NCI-H69 (cell line): ENCODE measurements around the gene HOXB1.
"Not testable (repeated sequence)": the region's sequence is repeated elsewhere in the genome, so short reads cannot be mapped to it uniquely, and the experiment has no call there.

Source experiments
- DNase-seq: peaks from one replicate; lab custom pipeline; 2025; lab: John Stamatoyannopoulos, UW

The HOXB1 gene

DNA sequence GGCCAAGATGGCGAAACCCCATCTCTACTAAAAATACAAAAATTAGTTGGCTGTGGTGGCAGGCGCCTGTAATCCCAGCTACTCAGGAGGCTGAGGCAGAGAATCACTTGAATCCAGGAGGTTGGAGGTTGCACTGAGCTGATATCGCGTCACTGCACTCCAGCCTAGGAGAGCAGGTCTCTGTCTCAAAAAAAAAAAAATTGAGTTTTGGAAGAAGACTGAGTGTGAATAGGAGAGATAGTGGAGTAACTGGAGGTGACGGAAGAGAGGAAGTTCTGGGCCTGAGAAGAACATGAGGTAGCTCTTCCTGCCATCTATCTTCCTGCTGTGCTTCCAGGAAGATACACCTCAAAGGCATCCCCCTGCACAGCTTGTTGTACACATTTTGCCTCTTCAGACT lies 11.4 kb downstream of the HOXB1 start:
- DNase-seq: no peak

DNA sequence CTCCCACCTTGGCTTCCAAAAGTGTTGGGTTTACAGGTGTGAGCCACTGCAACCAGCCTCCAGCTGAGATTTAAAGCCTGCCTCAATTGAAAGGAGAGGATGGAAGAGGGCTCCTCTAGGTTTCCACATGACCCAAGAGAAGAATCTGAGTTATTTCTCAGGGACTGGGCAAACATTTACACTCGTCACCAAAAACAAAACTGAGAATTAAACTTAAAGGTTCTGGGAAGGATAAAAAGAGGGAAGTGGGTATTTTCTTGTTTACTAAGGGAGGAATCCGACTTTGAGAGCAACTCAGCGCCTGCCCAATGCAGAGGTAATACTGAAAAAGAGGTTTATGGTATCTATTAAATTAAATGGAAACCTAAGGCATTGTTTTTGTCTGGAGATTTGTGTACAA lies 13.3 kb downstream of the HOXB1 start:
- no peak for DNase-seq

DNA sequence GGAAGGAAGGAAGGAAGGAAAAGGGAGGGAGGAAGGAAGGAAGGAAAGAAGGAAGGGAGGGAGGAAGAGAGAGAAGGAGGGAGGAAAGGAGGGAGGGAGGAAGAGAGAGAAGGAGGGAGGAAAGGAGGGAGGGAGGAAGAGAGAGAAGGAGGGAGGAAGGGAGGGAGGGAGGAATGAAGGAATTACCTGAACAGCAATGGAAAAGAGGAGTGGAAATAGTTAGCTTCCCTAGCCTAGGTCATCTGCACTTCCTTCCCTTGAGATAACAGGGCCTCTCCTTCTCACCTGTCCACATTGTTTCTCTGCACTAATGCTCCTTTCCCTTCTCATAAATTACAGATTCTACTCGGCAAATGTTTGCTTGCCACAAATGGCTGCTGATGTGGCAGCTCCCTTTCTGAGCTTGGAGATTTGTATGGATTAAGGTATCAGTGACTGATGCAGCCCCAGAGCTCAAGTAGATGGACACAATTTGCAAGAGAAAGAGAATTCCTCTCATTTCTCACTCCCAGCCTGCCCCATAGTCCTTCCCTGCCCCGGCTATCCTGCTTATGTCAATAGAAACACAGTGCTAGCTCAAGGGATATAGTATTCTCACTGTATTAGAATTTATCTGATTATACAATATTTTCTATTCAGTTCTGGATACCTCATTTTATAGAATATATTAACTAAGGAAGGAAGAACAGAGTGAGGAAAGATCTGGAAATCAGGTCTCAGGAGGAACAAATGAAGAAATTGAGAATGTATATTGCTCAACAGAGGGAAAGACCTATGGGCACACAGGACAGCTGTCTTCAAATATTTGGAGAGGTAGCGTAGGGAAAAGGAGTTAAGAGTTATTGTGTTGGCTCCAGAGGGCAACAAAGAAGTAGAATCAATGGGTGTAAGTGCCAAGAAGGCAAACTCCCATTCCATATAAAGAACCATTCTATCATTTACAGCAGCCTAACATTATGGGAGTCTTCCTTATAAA lies 14.6 kb downstream of the HOXB1 start:
- peak; percentile 51 for DNase-seq

DNA sequence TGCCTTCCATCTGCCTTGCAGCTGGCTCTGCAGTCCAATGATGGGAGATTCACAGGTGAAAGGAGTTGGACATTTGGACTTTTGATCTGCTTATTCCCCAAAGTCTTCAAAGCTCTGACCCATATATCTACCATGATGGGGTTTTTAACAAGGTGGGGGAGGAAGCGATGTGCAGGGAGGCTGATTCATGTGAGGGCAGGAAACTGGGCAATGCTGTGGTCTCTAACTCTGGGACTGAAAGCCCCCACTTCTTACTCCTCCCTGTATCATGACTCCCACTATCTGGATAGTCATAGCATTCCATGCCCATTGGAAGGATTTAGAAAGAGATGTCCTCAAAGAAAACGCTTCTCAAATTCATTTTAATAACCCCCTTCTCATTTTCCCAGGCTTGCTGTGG lies 16.3 kb downstream of the HOXB1 start:
- no peak for DNase-seq

DNA sequence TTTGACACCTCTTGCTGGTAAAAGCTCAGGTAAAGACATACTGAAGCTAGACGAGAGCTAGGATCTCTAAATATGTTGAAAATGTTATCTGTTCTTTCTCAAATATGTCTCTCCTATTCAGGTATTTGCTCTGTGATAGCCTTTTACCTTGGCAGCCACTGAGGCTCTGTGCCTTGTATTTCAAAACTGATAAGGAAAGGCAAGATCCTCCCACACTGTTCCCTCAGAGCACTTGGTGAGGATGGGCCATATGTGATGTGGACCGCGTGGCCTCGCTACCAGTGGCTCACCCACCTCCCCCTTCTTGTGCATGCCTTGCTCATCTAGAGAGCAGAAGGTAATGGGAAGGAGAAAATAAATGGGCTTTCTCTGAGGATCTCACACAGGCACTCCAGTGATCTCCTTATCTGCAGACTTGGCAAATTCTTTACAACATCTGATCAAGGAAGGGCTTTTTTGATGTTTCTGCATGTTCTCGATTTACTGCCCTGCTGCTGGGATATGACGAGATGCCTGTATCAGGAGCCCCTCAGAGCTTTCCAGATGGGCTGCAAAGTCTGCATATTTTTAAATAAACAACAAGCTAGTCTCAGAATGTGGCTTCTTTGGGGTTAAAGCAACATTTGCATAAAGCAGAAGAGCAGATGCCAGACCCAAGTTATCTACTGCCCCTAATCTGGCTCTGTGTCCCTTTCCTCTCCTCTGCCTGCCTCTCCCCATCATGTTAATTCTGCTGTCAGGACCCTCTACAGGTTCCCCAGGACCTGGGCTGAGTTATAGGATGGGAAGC lies 16.9 kb downstream of the HOXB1 start:
- no peak for DNase-seq

DNA sequence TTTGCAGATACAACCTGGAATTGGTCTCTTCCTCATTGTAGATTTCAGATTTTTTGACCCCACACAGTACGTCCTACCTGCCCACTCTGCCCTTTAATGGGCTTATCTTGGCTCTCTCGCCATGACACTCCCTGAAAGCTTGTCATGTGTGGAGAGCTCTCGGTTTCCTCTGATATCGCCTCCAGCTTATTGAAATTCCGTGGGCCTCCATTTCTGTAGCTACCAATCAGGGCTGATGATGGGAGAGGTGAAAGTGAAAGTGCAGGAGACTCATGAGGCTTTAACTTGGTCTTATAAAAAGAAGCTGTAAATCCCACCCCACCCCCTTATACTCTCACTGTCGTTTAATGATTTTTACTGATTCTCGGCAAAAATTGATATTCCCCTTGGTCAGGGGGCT lies 17.7 kb downstream of the HOXB1 start:
- DNase-seq: no peak

DNA sequence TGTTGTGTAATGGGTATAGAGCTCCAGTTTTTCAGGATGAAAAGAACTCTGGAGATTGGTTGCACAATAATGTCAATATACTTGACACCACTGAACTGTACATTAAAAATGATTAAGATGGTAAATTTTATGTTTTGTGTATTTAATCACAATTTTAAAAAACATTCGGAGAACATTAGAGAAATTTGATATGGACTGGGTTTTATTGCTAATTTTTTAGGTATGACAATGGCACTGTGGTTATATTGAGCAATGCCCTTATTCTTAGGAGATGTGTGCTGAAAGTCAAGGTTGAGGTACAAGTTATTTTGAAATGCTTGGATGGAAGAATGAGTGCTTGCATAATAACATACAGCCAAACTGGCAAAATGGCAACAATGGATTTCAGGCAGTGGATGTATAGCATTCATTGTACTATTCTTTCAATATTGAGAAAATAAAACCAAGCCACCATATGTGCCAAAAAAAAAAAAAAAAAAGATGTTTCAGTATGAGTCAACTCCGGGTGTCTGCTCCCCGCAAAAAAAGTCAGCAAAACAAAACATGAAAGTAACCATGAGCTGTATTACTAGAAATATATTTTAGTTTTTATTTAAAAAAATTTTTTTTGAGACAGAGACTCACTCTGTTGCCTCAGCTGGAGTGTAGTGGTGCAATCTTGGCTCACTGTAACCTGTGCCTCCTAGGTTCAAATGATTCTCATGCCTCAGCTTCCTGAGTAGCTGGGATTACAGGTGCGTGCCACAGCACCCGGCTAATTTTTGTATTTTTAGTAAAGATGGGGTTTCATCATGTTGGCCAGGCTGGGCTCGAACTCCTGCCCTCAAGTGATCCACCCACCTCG lies 19.8 kb downstream of the HOXB1 start:
- no peak for DNase-seq

DNA sequence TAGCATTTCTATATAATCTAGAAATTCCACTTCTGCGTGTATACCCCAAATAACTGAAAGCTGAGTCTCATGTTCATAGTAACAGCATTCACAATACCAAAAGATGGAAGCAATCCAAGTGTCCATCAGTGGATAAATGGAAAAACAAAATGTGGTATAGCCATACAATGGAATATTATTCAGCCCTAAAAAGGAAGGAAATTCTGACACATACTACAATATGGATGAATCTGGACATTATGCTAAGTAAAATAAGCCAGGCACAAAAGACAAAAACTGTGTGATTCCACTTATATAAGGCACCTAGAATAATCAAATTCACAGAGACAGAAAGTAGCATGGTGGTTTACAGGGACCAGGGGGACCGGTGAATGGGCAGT lies 20.4 kb downstream of the HOXB1 start:
- no peak for DNase-seq

DNA sequence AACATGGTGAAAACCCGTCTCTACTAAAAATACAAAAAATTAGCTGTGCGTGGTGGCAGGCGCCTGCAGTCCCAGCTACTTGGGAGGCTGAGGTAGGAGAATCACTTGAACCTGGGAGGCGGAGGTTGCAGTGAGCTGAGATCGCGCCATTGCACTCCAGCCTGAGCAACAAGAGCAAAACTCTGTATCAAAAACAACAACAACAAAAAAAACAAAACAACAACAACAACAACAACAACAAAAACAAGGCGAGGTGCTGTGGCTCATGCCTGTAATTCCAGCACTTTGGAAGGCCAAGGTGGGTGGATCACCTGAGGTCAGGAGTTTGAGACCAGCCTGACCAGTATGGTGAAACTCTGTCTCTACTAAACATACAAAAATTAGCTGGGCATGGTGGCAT lies 21.1 kb downstream of the HOXB1 start:
- not testable (repeated sequence) for DNase-seq

DNA sequence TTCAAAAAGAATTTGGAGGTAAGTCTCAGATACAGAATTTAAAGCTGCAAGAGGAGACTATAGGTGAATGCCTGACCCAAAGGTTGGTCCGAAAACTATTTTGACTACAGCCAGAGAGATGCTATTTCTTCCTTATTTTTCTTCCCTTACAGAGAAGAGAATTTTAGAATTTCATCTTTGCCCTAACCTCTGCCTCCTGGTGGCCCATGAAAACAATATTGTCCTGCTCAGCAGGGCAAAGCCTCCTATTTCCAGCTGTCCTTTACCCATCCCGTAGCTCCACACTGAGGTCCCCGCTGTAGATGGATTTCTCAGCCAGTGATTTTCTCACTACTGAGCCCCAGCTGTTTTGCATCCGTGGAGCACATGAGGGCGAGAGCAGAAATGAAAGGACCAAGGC lies 24.6 kb downstream of the HOXB1 start:
- DNase-seq: peak; percentile 56

DNA sequence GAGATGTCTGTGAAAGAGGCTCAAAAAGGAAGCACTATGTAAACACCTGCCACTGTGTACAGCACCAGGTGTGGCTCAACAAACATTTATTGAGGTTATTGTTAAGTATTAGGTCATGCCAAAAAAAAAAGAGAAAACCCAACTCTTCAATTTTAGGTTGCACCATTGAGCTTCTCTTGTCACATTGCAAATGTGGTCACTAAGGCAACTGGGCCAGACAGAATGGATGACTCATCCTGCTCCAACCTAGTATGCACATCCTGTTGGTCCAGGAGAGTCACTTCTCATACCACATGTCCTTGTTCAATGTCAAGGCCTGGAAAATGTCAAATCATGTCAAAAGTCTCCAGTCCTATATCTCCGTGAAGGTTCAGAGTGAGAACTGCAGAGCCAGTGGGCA lies 25.0 kb downstream of the HOXB1 start:
- DNase-seq: peak; percentile 98

DNA sequence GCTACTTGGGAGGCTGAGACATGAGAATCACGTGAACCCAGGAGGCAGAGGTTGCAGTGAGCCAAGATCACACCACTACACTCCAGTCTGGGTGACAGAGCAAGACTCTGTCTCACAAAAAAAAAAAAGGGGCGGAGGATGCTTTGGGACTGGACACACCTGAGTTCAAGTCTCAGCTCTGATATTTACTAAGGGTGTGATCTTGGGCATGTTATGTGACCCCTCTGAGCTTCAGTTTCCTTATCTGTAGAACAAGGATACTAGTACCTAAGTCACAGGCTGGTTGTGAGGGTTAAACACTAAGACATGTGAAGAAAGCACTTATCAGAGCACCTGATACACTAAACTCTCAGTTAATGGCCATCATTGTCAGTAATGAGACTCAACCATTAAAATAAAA lies 25.9 kb downstream of the HOXB1 start:
- DNase-seq: peak; percentile 75

DNA sequence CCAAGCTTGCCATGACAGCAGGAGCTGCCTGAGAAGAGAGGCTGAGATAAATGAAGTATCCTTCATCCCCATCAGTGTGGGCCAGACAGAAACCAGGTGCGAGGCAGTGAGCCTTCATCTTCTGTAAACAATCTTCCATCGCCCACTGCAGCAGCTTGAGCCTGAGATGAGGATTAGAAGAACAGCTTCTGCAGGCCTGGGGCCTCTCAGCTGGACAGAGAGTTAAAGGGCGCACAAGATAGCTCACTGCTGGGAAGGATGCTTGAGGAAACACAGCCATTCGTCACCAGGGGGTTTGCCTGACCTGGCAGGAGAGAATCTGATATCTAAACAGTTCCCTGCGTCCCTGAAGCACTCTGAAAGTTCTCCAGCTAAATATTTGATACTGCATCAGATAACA lies 27.1 kb downstream of the HOXB1 start:
- DNase-seq: peak; percentile 87

DNA sequence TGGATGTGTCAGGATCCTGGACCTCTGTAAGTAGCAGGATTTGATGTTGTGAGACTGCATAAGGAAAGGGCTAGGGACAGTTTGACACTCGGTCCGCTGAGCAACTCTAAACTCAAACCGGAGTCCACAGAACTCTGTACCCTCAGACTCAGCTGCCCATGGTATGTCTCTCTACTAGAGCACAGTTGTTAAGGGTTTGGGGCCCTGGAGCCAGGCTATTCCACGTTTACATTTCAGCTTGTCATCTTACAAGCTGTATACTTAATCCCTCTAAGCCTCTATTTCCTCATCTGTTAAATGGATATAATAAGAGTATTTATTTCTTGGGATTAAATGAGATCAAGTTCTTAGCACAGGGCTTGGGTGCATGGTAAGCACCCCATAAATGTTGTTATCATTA lies 27.9 kb downstream of the HOXB1 start:
- no peak for DNase-seq

DNA sequence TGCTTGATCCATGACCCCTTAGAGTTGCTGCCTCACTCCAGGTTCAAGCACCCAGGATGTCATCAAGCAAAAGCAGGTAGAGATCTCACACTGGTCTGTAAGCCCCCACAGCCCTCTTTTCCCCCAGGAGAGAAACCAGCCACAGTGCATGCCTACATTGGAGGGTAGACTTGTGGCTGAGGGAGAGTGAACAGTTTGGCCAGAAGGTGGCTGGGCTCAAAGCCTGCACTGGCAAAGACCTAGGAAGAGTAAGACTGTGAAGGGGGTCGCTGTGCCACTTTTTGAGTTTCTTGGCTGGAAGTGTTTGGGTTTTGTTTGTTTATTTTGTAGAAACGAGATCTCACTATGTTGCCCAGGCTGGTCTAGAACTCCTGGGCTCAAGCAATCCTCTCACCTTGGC lies 28.5 kb downstream of the HOXB1 start:
- no peak for DNase-seq

DNA sequence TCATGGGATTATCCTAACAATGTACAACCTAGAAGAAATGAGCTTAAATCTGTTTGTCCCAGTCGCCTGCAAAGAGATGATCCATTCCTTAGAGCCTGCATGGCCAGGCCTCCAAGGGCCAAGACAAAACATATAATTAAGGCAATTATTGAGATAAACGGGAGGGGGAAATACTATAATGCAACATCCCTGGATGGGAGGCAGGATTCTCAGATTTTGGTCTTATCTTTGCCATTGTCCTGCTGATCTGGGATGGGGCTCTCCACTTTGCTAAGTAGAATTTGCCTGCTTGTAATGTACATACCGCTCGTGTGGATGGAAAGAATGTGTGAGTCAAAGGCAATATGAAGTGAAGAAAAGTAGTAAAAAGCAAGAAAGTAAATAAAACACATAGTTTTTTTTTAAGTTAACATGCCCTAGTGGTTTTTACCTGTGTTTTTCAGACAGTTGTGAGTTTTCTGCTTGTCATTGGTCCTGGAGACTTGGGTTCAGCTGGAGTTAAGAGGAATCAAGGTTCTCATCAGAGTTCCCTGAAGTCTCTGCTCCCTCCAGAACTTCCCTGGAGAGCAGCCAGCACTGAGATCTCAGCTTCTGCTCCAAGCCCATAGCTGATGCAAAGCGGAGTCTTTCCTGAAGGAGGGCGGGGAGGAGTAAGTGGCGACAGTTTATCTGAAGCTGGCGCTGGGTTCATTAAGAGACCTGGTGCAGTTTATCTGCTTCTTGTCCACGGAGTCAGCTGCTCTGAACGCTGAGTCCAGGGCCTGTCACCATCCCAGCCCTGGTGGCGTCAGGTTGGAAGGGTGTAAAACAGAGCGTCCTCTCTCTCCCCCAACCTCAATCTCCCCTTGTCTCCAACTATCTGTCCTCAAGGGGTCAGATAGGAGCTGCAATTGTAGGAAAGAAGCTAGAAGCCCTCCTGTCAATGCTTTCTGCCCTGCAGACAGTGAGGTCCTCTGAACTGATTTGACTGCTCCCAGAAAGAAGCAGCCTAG lies 30.1 kb downstream of the HOXB1 start:
- DNase-seq: peak; percentile 77

DNA sequence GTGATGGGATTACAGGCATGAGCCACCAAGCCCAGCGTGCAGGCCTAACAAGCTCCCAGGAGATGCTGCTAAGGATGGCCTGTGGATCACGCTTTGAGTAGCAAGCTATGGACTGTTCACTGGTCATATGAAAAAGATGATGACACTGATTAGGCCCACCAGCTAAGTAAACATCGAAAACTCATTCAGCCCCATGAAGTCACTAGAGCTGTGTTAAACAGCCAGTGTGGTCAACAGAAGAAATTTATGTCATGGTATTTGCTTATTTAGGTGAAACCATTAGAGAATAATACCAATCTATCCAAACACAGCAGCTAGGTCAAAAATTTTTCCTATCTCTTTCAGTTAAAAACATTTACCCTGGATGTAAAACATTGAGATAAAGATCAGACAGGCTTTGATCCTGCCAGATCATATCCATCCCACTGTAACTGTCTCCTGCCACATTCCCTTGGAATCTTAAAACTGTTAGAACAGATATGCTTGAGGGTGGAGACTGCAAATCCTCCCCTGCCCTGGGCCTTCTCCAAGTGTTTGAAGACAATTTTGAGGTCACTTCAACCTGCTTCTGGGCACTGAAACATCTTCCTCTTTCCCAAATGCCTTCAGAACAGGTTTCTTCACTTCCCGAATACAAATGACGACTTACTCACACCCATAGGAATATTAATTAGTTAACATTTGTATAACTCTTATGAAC lies 30.9 kb downstream of the HOXB1 start:
- DNase-seq: peak; percentile 52

DNA sequence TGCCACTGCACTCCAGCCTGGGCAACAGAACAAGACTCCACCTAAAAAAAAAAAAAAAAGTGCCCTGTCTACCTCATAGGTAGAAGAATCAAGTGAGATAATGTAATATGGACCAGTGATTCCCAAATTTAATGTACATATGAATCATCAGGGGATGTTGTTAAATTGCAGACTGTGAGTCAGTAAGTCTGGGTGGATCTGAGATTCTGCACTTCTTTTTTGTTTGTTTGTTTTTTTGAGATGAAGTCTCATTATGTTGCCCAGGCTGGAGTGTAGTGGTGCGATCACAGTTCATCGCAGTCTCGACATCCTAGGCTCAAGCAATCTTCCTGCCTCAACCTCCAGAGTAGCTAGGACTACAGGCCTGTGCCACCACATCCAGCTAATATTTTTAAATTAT lies 31.6 kb downstream of the HOXB1 start:
- DNase-seq: peak; percentile 56

DNA sequence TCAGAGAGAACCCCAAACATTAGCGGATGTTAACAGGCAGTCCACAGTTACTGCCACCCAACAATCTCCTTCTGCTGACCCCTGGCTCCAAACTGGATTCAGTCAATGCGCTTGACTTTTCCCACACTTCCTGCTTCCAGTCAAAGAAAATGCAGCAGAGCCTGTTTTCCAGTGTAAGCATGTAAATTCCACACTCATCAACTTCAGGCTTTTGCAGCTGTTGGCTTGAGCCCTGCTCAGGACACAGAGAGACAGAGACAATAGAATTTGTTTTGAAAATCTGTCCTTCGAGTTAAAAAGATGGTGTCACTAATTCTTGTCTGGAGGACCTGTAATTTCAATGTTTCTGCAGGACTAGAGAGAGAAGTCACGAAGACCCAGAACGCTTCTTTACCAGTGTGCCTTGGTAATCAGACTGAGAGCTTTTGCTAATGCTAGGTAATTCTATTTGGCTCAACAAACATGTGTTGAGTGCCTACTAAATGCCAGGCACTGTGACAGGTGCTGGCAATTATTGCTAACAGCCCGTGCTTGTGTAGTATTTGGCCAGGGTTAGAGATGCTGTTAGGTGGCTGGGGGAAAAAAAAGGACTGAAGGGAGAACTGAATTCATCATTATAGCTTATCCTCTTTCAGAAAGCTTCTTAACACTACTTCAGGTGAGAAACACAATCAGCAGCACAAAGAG lies 32.5 kb downstream of the HOXB1 start:
- DNase-seq: peak; percentile 87

DNA sequence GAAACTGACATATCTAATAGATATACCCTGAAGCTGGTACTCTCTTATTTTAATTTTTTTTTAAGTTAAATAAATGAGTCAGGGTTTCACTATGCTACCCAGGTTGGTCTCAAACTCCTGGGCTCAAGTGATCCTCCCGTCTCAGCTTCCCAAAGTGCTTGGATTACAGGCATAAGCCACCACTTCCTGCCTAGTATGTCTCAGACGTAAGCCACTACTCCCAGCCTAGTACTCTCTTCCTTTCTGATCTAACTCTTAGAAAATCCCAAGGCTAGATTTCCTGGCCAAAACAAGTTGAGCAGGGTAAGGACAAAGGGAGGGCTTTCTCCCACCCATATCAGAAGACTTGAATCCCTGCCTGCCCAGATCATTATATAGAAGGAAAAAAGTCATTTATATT lies 33.7 kb downstream of the HOXB1 start:
- peak; percentile 39 for DNase-seq
